Transverse colon (tissue), 4 donors: Measurements from ENCODE around the gene GPHN.

ENCODE experiments used
- CTCF ChIP-seq, 5 experiments: fragments of 200-600 bp in 3 of 5; fragments of 450-650 bp in 2 of 5; sonication (generic) in 3 of 5; IDR thresholded peaks; 1 replicate in 2 of 5; 2 replicates in 3 of 5; pipeline ENCODE4 v1.5.1; 2016 to 2017; ENCODE audit warnings: antibody characterized with exemption in 5 of 5, inconsistent platforms in 3 of 5, mild to moderate bottlenecking in 2 of 5, moderate library complexity in 1 of 5
- POLR2A ChIP-seq: fragments of 450-650 bp; IDR thresholded peaks from one replicate; pipeline ENCODE4 v1.6.1; 2016; ENCODE audit warnings: antibody characterized with exemption, mild to moderate bottlenecking, moderate library complexity
- POLR2AphosphoS5 ChIP-seq, 3 donors: sonication (generic); formaldehyde crosslinking; IDR thresholded peaks; one replicate each; pipeline ENCODE4 v1.6.1; 2016; ENCODE audit warnings: antibody characterized with exemption in 3 of 3

- TF ChIP-seq CTCF (IDR thresholded peaks at IDR 0.05), result no peak
- no peak for TF ChIP-seq POLR2A
- no peak for TF ChIP-seq POLR2AphosphoS5 (IDR thresholded peaks at IDR 0.05)
Measured at GRCh38 chr14:67207810-67208209, 699.9 kb downstream of the GPHN start.
